Measurements from ENCODE around the gene GRIK2.

GRCh38 chr6:101824551-101825345 is 431.2 kb downstream of the GRIK2 start:
- TF ChIP-seq POLR2A (IDR thresholded peaks at IDR 0.05) (no peak), CTCF (IDR thresholded peaks at IDR 0.05) (no peak), POLR2AphosphoS5 (IDR thresholded peaks at IDR 0.05) (no peak)

Data from suprapubic skin (tissue), 4 donors.